Memory B cell (primary cell): ENCODE data around the gene SYNJ2.

ENCODE experiments used
- ATAC-seq: fragments of 150-1000 bp; cut with Tn5 transposase; 2 replicates; pipeline ENCODE4 v1.10.0; 2021; ENCODE audit warnings: low read depth, mild to moderate bottlenecking, moderate library complexity
- DNase-seq, 2 donors: peaks; one replicate each; pipeline ENCODE4 v3.0.0; 2022; ENCODE audit warnings: low spot score in 2 of 2
- H3K27ac Mint-ChIP-seq: one replicate; pipeline ENCODE4 v1.8.0; 2022; ENCODE audit warnings: mild to moderate bottlenecking, moderate library complexity, mixed read lengths
- H3K27me3 Mint-ChIP-seq: one replicate; pipeline ENCODE4 v1.8.0; 2022; ENCODE audit warnings: mixed read lengths
- H3K36me3 Mint-ChIP-seq: one replicate; pipeline ENCODE4 v1.8.0; 2022; ENCODE audit warnings: mild to moderate bottlenecking, mixed read lengths
- H3K4me1 Mint-ChIP-seq: one replicate; pipeline ENCODE4 v1.8.0; 2022; ENCODE audit warnings: mixed read lengths
- H3K4me3 Mint-ChIP-seq: one replicate; pipeline ENCODE4 v1.8.0; 2022; ENCODE audit warnings: mild to moderate bottlenecking, moderate library complexity, mixed read lengths
- H3K9me3 Mint-ChIP-seq: one replicate; pipeline ENCODE4 v1.8.0; 2022; ENCODE audit warnings: mixed read lengths

Gene SYNJ2

GRCh38 chr6:157982102-157982562, 469 bp downstream of the SYNJ2 start:
- peak; percentile 19 to 43 for DNase-seq
- Mint-ChIP-seq H3K4me1 (peaks cover 14% of the 10 kb centered on the region), H3K36me3 (no peaks in the 10 kb centered on the region), H3K27ac (peak overlapping the region; percentile 53), H3K9me3 (no peaks in the 10 kb centered on the region), H3K4me3 (peak overlapping the region; percentile 86), H3K27me3 (no peaks in the 10 kb centered on the region)
- peak; percentile 31 for ATAC-seq

- ATAC-seq, result no peak
- Mint-ChIP-seq H3K27me3 (no peaks in the 10 kb centered on the region), H3K36me3 (no peaks in the 10 kb centered on the region), H3K4me1 (peaks cover 14% of the 10 kb centered on the region), H3K9me3 (no peaks in the 10 kb centered on the region), H3K4me3 (peak overlapping the region; percentile 86), H3K27ac (peak overlapping the region; percentile 53)
- no peak for DNase-seq
Observed at GRCh38 chr6:157982563-157983405, 1.1 kb downstream of the SYNJ2 start.

GRCh38 chr6:157983406-157984119, 1.9 kb downstream of the SYNJ2 start:
- Mint-ChIP-seq H3K4me1 (peaks cover 14% of the 10 kb centered on the region), H3K36me3 (no peaks in the 10 kb centered on the region), H3K27ac (peak overlapping the region; percentile 53), H3K9me3 (no peaks in the 10 kb centered on the region), H3K27me3 (no peaks in the 10 kb centered on the region), H3K4me3 (peak overlapping the region; percentile 86)
- DNase-seq, result no peak
- no peak for ATAC-seq

GRCh38 chr6:157984128-157984527, 2.5 kb downstream of the SYNJ2 start:
- no peaks in the 10 kb centered on the region for H3K9me3 Mint-ChIP-seq
- no peaks in the 10 kb centered on the region for H3K36me3 Mint-ChIP-seq
- no peaks in the 10 kb centered on the region for H3K27me3 Mint-ChIP-seq
- H3K4me3 Mint-ChIP-seq, result no peak overlapping the region
- no peak for DNase-seq
- H3K27ac Mint-ChIP-seq, result no peak overlapping the region
- no peak for ATAC-seq
- peaks cover 14% of the 10 kb centered on the region for H3K4me1 Mint-ChIP-seq

- no peak overlapping the region for H3K4me3 Mint-ChIP-seq
- DNase-seq (no peak), ATAC-seq (no peak)
- H3K4me1 Mint-ChIP-seq, result peaks cover 16% of the 10 kb centered on the region
- no peaks in the 10 kb centered on the region for H3K27me3 Mint-ChIP-seq
- H3K9me3 Mint-ChIP-seq, result no peaks in the 10 kb centered on the region
- H3K36me3 Mint-ChIP-seq, result no peaks in the 10 kb centered on the region
- no peak overlapping the region for H3K27ac Mint-ChIP-seq
Observed at GRCh38 chr6:157984686-157985225, 3.1 kb downstream of the SYNJ2 start.

- no peaks in the 10 kb centered on the region for H3K9me3 Mint-ChIP-seq
- DNase-seq (no peak), ATAC-seq (no peak)
- no peak overlapping the region for H3K27ac Mint-ChIP-seq
- H3K4me3 Mint-ChIP-seq, result no peak overlapping the region
- no peaks in the 10 kb centered on the region for H3K36me3 Mint-ChIP-seq
- peaks cover 17% of the 10 kb centered on the region for H3K4me1 Mint-ChIP-seq
- no peaks in the 10 kb centered on the region for H3K27me3 Mint-ChIP-seq
Observed at GRCh38 chr6:157985378-157986155, 3.9 kb downstream of the SYNJ2 start.

GRCh38 chr6:157987788-157988699, 6.4 kb downstream of the SYNJ2 start:
- Mint-ChIP-seq H3K4me3 (no peak overlapping the region), H3K27ac (no peak overlapping the region), H3K9me3 (peaks cover 1% of the 10 kb centered on the region), H3K4me1 (peaks cover 20% of the 10 kb centered on the region), H3K27me3 (no peaks in the 10 kb centered on the region), H3K36me3 (peaks cover 2% of the 10 kb centered on the region)
- ATAC-seq (no peak), DNase-seq (no peak)

GRCh38 chr6:157988700-157989063, 7.0 kb downstream of the SYNJ2 start:
- peaks cover 2% of the 10 kb centered on the region for H3K36me3 Mint-ChIP-seq
- peaks cover 1% of the 10 kb centered on the region for H3K9me3 Mint-ChIP-seq
- H3K27me3 Mint-ChIP-seq, result no peaks in the 10 kb centered on the region
- DNase-seq (no peak), ATAC-seq (no peak)
- no peak overlapping the region for H3K4me3 Mint-ChIP-seq
- no peak overlapping the region for H3K27ac Mint-ChIP-seq
- peaks cover 17% of the 10 kb centered on the region for H3K4me1 Mint-ChIP-seq

GRCh38 chr6:157989541-157990289, 8.1 kb downstream of the SYNJ2 start:
- Mint-ChIP-seq H3K9me3 (peaks cover 1% of the 10 kb centered on the region), H3K4me1 (peaks cover 19% of the 10 kb centered on the region), H3K36me3 (peaks cover 2% of the 10 kb centered on the region), H3K4me3 (peak overlapping the region; percentile 81), H3K27ac (peak overlapping the region; percentile 62), H3K27me3 (no peaks in the 10 kb centered on the region)
- DNase-seq, result no peak
- ATAC-seq, result no peak

- Mint-ChIP-seq H3K27ac (peak overlapping the region; percentile 62), H3K4me1 (peaks cover 19% of the 10 kb centered on the region), H3K27me3 (no peaks in the 10 kb centered on the region), H3K36me3 (peaks cover 2% of the 10 kb centered on the region), H3K4me3 (peak overlapping the region; percentile 81), H3K9me3 (peaks cover 1% of the 10 kb centered on the region)
- ATAC-seq (peak; percentile 88), DNase-seq (peak; percentile 25 to 30)
Observed at GRCh38 chr6:157990321-157991066, 8.8 kb downstream of the SYNJ2 start.

GRCh38 chr6:157991067-157991432, 9.4 kb downstream of the SYNJ2 start:
- Mint-ChIP-seq H3K9me3 (peaks cover 1% of the 10 kb centered on the region), H3K4me3 (peak overlapping the region; percentile 81), H3K27me3 (no peaks in the 10 kb centered on the region), H3K27ac (peak overlapping the region; percentile 62), H3K4me1 (peaks cover 19% of the 10 kb centered on the region), H3K36me3 (peaks cover 2% of the 10 kb centered on the region)
- ATAC-seq (no peak), DNase-seq (no peak)

- peaks cover 1% of the 10 kb centered on the region for H3K9me3 Mint-ChIP-seq
- no peak overlapping the region for H3K4me3 Mint-ChIP-seq
- H3K27me3 Mint-ChIP-seq, result no peaks in the 10 kb centered on the region
- no peak overlapping the region for H3K27ac Mint-ChIP-seq
- H3K4me1 Mint-ChIP-seq, result peaks cover 27% of the 10 kb centered on the region
- H3K36me3 Mint-ChIP-seq, result peaks cover 4% of the 10 kb centered on the region
- ATAC-seq (no peak), DNase-seq (no peak)
Observed at GRCh38 chr6:157993076-157993475, 11.4 kb downstream of the SYNJ2 start.
